CD14-positive monocyte (primary cell): ENCODE data around the gene BMP7. TPM values are rescaled to one million over a fixed set of nuclear protein-coding genes. Genes with fewer than 3 reads are reported as not detected.

Source experiments
- DNase-seq, 3 donors: peaks; one replicate each; pipeline ENCODE4 v3.0.0-alpha.2; 2011 to 2022
- H2AFZ ChIP-seq: 2 replicates; pipeline ENCODE4 v1.6.0; 2012; ENCODE audit warnings: mild to moderate bottlenecking, low read depth, low read length, inconsistent platforms; ENCODE audit not compliant: insufficient read depth, poor library complexity, severe bottlenecking
- H3K27ac ChIP-seq, 2 donors: 1 replicate in 1 of 2; 2 replicates in 1 of 2; pipeline ENCODE4 v1.5.1; 2012 to 2013; ENCODE audit warnings: low read length in 2 of 2, control low read depth in 1 of 2, inconsistent platforms in 1 of 2, low read depth in 1 of 2, mild to moderate bottlenecking in 1 of 2
- H3K27me3 ChIP-seq, 2 donors: one replicate each; pipeline versions ENCODE4 v1.6.0 to v1.6.1; 2011 to 2013; ENCODE audit warnings: low read length in 2 of 2; ENCODE audit not compliant: control insufficient read depth in 2 of 2, insufficient read depth in 2 of 2
- H3K36me3 ChIP-seq, 2 donors: replicated peaks in 1 of 2; 1 replicate in 1 of 2; 2 replicates in 1 of 2; pipeline versions ENCODE4 v1.5.1 to v1.6.1; 2012 to 2013; ENCODE audit warnings: low read length in 2 of 2, control low read depth in 1 of 2, inconsistent platforms in 1 of 2, mild to moderate bottlenecking in 1 of 2; ENCODE audit not compliant: insufficient read depth in 2 of 2, control insufficient read depth in 1 of 2
- H3K4me1 ChIP-seq, 2 donors: 1 replicate in 1 of 2; 2 replicates in 1 of 2; pipeline versions ENCODE4 v1.5.1 to v1.6.1; 2012 to 2013; ENCODE audit warnings: low read length in 2 of 2, control low read depth in 1 of 2, inconsistent platforms in 1 of 2, mild to moderate bottlenecking in 1 of 2, moderate library complexity in 1 of 2; ENCODE audit not compliant: insufficient read depth in 2 of 2, control insufficient read depth in 1 of 2
- H3K4me2 ChIP-seq: replicated peaks from 2 replicates; pipeline ENCODE3; 2012; ENCODE audit warnings: low read length, moderate library complexity, mild to moderate bottlenecking; ENCODE audit not compliant: poor library complexity, severe bottlenecking; ENCODE audit errors: extremely low read depth
- H3K4me3 ChIP-seq, 3 experiments: fragments of 200-600 bp in 1 of 3; sonication (generic) in 1 of 3; replicated peaks in 1 of 3; 1 replicate in 2 of 3; 2 replicates in 1 of 3; pipeline ENCODE4 v1.5.1; 2011 to 2013; ENCODE audit warnings: low read length in 3 of 3, mild to moderate bottlenecking in 3 of 3, control low read depth in 2 of 3, low read depth in 2 of 3, inconsistent platforms in 1 of 3, moderate library complexity in 1 of 3
- H3K79me2 ChIP-seq: 2 replicates; pipeline ENCODE4 v1.6.0; 2012; ENCODE audit warnings: mild to moderate bottlenecking, control low read depth, inconsistent platforms, low read length, moderate library complexity; ENCODE audit not compliant: insufficient read depth
- H3K9ac ChIP-seq: 2 replicates; pipeline ENCODE4 v1.6.0; 2017; ENCODE audit warnings: low read length, mild to moderate bottlenecking; ENCODE audit not compliant: insufficient read depth, poor library complexity, severe bottlenecking
- H3K9me3 ChIP-seq, 2 donors: replicated peaks in 1 of 2; 1 replicate in 1 of 2; 2 replicates in 1 of 2; pipeline versions ENCODE4 v1.5.1 to v1.6.1; 2012 to 2013; ENCODE audit warnings: low read length in 2 of 2, control low read depth in 1 of 2; ENCODE audit not compliant: control insufficient read depth in 1 of 2, insufficient read depth in 1 of 2
- H4K20me1 ChIP-seq: 2 replicates; pipeline ENCODE4 v1.6.0; 2012; ENCODE audit warnings: mild to moderate bottlenecking, low read length, control low read depth, moderate library complexity; ENCODE audit not compliant: insufficient read depth
- H3K27ac Mint-ChIP-seq, 7 donors: one replicate each; pipeline ENCODE4 v1.8.0; 2020; ENCODE audit warnings: mild to moderate bottlenecking in 7 of 7, mixed read lengths in 7 of 7, moderate library complexity in 6 of 7, inconsistent platforms in 2 of 7
- H3K27me3 Mint-ChIP-seq, 3 donors: one replicate each; pipeline ENCODE4 v1.8.0; 2021 to 2022; ENCODE audit warnings: low read depth in 3 of 3, mild to moderate bottlenecking in 3 of 3, mixed read lengths in 3 of 3, moderate library complexity in 3 of 3, inconsistent platforms in 1 of 3
- H3K36me3 Mint-ChIP-seq, 2 donors: one replicate each; pipeline ENCODE4 v1.8.0; 2020; ENCODE audit warnings: mixed read lengths in 2 of 2, inconsistent platforms in 1 of 2, mild to moderate bottlenecking in 1 of 2
- H3K4me1 Mint-ChIP-seq: one replicate; pipeline ENCODE4 v1.8.0; 2020; ENCODE audit warnings: mild to moderate bottlenecking, mixed read lengths
- H3K4me3 Mint-ChIP-seq, 2 donors: one replicate each; pipeline ENCODE4 v1.8.0; 2020; ENCODE audit warnings: mild to moderate bottlenecking in 2 of 2, mixed read lengths in 2 of 2, moderate library complexity in 1 of 2
- H3K9me3 Mint-ChIP-seq, 7 donors: one replicate each; pipeline ENCODE4 v1.8.0; 2020 to 2022; ENCODE audit warnings: mixed read lengths in 7 of 7, mild to moderate bottlenecking in 6 of 7, moderate library complexity in 6 of 7, inconsistent platforms in 2 of 7
- WGBS: methylation state at CpG from one replicate; pipeline ENCODE4 v1.1.5; 2013; ENCODE audit warnings: missing lambda C conversion rate; ENCODE audit not compliant: insufficient coverage; 5-methylcytosine and 5-hydroxymethylcytosine counted together
- intact Hi-C, 2 donors: fragments of 100-400 bp; cut with micrococcal nuclease; formaldehyde crosslinking; loops; one replicate each; pipeline versions ENCODE4 v1.15.0 to v1.15.1; 2023
- polyA minus RNA-seq: library from RNA; depleted of rRNA, polyadenylated mRNA; stranded (reverse); fragments of >200 nt; gene quantifications from 2 replicates; pipeline ENCODE4 v1.2.3, GENCODE V29; 2012
- polyA plus RNA-seq, 3 donors: library from polyadenylated mRNA; depleted of rRNA in 1 of 3; unstranded in 2 of 3; stranded (reverse) in 1 of 3; fragments of 300-500 nt in 2 of 3; fragments of >200 nt in 1 of 3; fragmentation: Illumina TruSeq in 2 of 3; gene quantifications; 1 replicate in 2 of 3; 2 replicates in 1 of 3; pipeline ENCODE4 v1.2.3, GENCODE V29; 2012 to 2021
- total RNA-seq, 12 experiments: library from RNA in 1 of 12; stranded (reverse) in 1 of 12; fragments of 120-200 nt in 1 of 12; gene quantifications; one replicate each; pipeline ENCODE4 v1.2.4 and lab custom pipeline; 2013 to 2026; ENCODE audit warnings: mixed read lengths in 6 of 12, inconsistent platforms in 1 of 12
- TF ChIP-seq, protein P1 (sequence below): fragments of 200-600 bp; IDR thresholded peaks from one replicate; pipeline ENCODE4 v1.8.0; 2022; ENCODE audit warnings: antibody characterized with exemption, mild to moderate bottlenecking

The BMP7 gene
- not detected for total RNA-seq (2013)
- polyA plus RNA-seq = not detected
- 0.14 TPM in 1 of 2 replicates, not detected in the other for polyA minus RNA-seq
- 0 to 0.69 (median 0) reads per million in 11 experiments for total RNA-seq (lab: John Stamatoyannopoulos, UW)

DNA sequence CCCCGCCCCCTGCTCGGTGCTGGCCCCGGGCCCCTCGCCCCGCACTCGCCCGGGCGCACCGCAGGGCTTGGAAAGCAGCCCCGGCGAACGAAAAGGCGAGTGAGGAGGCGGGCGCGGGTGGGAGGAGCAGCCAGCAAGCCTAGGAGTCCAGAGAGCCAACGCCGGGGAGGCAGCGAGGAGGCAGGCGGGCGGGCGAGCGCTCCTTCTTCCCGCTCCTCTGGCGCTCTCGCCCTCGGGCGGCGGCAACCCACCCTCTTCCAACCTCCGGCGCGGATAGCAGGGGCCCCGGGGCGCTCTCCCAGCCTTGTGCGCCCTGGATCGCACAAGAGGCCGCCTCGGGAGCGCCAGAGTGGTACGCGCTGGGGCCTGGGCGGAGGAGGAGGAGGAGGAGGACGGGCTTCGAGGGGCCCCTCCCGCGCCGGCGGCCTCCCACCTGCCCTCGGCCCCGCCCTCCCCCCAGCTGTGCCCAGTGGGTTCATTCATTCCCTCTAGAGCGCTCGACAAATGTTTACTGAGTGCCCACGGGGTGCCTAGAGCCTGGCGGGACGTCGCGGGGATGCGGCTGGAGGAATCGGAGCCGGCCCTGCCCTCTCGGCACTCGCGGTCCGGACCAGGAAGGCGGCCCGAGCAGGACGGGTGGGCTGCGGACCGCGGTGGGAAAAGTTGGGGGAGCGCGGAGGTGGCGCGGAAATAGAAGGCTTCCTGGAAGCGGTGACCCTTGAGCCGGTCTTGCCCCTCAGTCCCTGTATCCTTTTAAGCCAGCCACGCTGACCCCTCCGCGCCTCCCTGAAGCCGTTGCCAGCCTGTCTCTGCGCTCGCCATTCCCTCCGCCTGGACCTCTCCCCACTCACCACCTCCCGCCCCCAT is at the start of gene BMP7:
Gene BMP7 (minus strand): TSS at position 351 of the 867 bp plus-strand sequence. CDS start 519 bp downstream, outside the sequence.
- peaks cover 34 to 73% of the 10 kb centered on the region in 2 donors for H3K27me3 ChIP-seq
- Mint-ChIP-seq H3K27me3 (peaks cover 69 to 91% (median 82%) of the 10 kb centered on the region in 3 donors), H3K36me3 (no peaks in the 10 kb centered on the region), H3K9me3 (peaks cover 0 to 14% (median 1%) of the 10 kb centered on the region in 7 donors), H3K27ac (peak within 1 kb of the TSS in 1 of 7 donors; percentile 21), H3K4me1 (no peaks in the 10 kb centered on the region), H3K4me3 (peak within 1 kb of the TSS in 1 of 2 donors; percentile 88)
- TF ChIP-seq, protein P1, sequence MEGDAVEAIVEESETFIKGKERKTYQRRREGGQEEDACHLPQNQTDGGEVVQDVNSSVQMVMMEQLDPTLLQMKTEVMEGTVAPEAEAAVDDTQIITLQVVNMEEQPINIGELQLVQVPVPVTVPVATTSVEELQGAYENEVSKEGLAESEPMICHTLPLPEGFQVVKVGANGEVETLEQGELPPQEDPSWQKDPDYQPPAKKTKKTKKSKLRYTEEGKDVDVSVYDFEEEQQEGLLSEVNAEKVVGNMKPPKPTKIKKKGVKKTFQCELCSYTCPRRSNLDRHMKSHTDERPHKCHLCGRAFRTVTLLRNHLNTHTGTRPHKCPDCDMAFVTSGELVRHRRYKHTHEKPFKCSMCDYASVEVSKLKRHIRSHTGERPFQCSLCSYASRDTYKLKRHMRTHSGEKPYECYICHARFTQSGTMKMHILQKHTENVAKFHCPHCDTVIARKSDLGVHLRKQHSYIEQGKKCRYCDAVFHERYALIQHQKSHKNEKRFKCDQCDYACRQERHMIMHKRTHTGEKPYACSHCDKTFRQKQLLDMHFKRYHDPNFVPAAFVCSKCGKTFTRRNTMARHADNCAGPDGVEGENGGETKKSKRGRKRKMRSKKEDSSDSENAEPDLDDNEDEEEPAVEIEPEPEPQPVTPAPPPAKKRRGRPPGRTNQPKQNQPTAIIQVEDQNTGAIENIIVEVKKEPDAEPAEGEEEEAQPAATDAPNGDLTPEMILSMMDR = no peak
- no peaks in the 10 kb centered on the region for H3K4me1 ChIP-seq
- no peak within 1 kb of the TSS for H2AFZ ChIP-seq
- H3K36me3 ChIP-seq = no peaks in the 10 kb centered on the region
- no peak within 1 kb of the TSS for H3K27ac ChIP-seq
- no peaks in the 10 kb centered on the region for H4K20me1 ChIP-seq
- peaks cover 0 to 12% of the 10 kb centered on the region in 2 donors for H3K9me3 ChIP-seq
- H3K79me2 ChIP-seq = no peaks in the 10 kb centered on the region
- H3K9ac ChIP-seq = no peak within 1 kb of the TSS
- no peak for DNase-seq
- intact Hi-C loops = no loop called here
- whole genome bisulfite sequencing = 2% methylated on average over 66 of the region's 84 CpGs
- H3K4me3 ChIP-seq = no peak within 1 kb of the TSS
- no peak within 1 kb of the TSS for H3K4me2 ChIP-seq

DNA sequence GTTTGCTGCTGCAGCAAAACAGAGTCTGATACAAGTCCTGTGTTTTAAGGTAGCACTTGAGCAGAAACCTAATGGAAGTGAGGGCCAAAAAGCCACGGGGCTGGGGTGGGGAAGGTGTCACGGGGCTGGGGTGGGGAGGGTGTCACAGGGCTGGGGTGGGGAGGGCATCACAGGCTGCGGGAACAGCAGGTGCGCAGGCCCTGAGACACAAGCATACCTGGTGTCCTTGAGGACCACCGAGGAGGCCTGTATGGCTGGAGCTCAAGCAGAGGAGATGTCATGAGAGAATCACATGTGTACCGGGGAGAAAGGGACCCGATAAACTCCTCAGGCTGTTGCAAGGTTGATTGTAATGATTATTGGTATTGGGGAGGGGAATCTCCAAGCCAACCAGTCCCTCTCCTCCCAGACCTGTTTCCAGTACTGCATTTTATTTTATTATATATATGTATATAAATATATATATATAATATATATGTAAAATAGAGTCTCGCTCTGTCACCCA is 49.6 kb upstream of the BMP7 start:
- no peak for DNase-seq
- TF ChIP-seq, protein P1 = no peak
- no peaks in the 10 kb centered on the region for H3K79me2 ChIP-seq
- no peak overlapping the region for H3K4me3 Mint-ChIP-seq
- 100% methylated on average over 1 of the region's 8 CpGs for WGBS
- no peak overlapping the region for H3K9ac ChIP-seq
- H3K27me3 Mint-ChIP-seq = peaks cover 8 to 9% (median 9%) of the 10 kb centered on the region in 3 donors
- no peaks in the 10 kb centered on the region for H3K27me3 ChIP-seq
- H3K4me2 ChIP-seq = no peak overlapping the region
- no peak overlapping the region for H3K27ac ChIP-seq
- H3K4me1 ChIP-seq = no peaks in the 10 kb centered on the region
- no peak overlapping the region for H3K4me3 ChIP-seq
- peaks cover 0 to 3% (median 0%) of the 10 kb centered on the region in 7 donors for H3K9me3 Mint-ChIP-seq
- no peaks in the 10 kb centered on the region for H3K36me3 ChIP-seq
- no peaks in the 10 kb centered on the region for H3K4me1 Mint-ChIP-seq
- H3K27ac Mint-ChIP-seq = no peak overlapping the region
- no peak overlapping the region for H2AFZ ChIP-seq
- H3K9me3 ChIP-seq = no peaks in the 10 kb centered on the region
- H3K36me3 Mint-ChIP-seq = no peaks in the 10 kb centered on the region
- H4K20me1 ChIP-seq = no peaks in the 10 kb centered on the region
- intact Hi-C loops = no loop called here
